Measurements from ENCODE around the gene LILRA6. TPM values are rescaled to one million over a fixed set of nuclear protein-coding genes. Genes with fewer than 3 reads are reported as not detected.

LILRA6 gene
- total and polyA plus RNA-seq, 10 of the 15 experiments (the other 5 are each of a cell fraction or from before 2014, with no cell fraction given) = 0.04 to 1.7 (median 0.09) TPM; not detected in 2

DNA sequence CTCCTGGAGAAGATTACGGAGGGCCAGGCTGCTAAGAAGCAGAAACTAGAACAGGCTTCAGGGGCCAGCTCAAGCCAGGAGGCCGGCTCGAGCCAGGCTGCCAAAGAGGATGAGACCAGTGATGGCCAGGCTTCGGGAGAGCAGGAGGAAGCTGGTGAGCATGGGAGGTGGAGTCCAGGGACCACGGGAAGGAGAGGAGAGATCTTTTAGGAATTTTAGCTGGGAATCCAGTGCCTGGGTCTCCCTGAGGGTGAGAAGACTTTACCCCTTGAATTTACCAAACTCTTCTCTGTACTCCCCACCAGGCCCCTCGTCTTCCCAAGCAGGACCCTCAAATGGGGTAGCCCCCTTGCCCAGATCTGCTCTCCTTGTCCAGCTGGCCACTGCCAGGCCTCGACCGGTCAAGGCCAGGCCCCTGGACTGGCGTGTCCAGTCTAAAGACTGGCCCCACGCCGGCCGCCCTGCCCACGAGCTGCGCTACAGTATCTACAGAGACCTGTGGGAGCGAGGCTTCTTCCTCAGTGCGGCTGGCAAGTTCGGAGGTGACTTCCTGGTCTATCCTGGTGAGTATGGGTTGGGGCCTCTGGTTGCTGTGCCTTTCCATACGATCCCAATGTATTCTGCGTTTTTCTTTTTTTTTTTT is 50.7 kb downstream of the LILRA6 start:
- ChIA-PET RAD21 (ENCODE audit: unreplicated experiment) (interaction anchor here (0.9 kb wide), 1 partner anchor 55 kb away, joined by 3 read pairs; no protein-coding TSS in a partner anchor), CTCF (interaction anchor here (1.2 kb wide), 1 partner anchor 9 kb away, joined by 3 read pairs; the partner anchor contains the start of gene RPS9), SMC1A (ENCODE audit: uncharacterized antibody, unreplicated experiment) (interaction anchor here (0.5 to 4.8 kb wide), 6 partner anchors 10 to 75 kb away, joined by 3 to 26 read pairs (median 3); partner anchors contain the start of gene RPS9), POLR2A (interaction anchor here (0.5 to 6.1 kb wide), 5 partner anchors 10 to 257 kb away, joined by 3 to 100 read pairs (median 4); partner anchors contain the start of genes CNOT3, LENG8 and RPS9)
- 63% methylated on average over 19 of the region's 19 CpGs for WGBS (ENCODE audit: insufficient coverage, insufficient replicate concordance, low lambda C conversion rate, missing lambda C conversion rate)
- Histone ChIP-seq H3K4me1 (ENCODE audit: control insufficient read depth, insufficient read depth, low read length) (peaks cover 14% of the 10 kb centered on the region), H2AFZ (ENCODE audit: control insufficient read depth, low read depth, low read length) (peak overlapping the region; percentile 99), H3K9me3 (replicated peaks; ENCODE audit: control insufficient read depth, insufficient read depth, low read length) (no peaks in the 10 kb centered on the region), H4K20me1 (ENCODE audit: control insufficient read depth, insufficient read depth) (no peaks in the 10 kb centered on the region), H3K9ac (ENCODE audit: control insufficient read depth, insufficient read depth, low read length) (peak overlapping the region; percentile 90), H3K4me3 (peak overlapping the region; percentile 95), H3K4me2 (ENCODE audit: control insufficient read depth, insufficient read depth) (peak overlapping the region; percentile 93), H3K36me3 (ENCODE audit: control insufficient read depth in 2 of 2, insufficient read depth in 2 of 2, low read length in 1 of 2) (peaks cover 2 to 4% of the 10 kb centered on the region in 2 experiments; a peak in 3 of 4 replicates), H3K79me2 (ENCODE audit: control insufficient read depth, insufficient read depth, low read length) (peaks cover 19% of the 10 kb centered on the region), H3K27me3 (replicated peaks in 1 of 2; ENCODE audit: control insufficient read depth in 2 of 2, insufficient read depth in 2 of 2, low read length in 1 of 2) (no peaks in the 10 kb centered on the region), H3K27ac (ENCODE audit: control insufficient read depth, insufficient read depth) (peak overlapping the region; percentile 99)
- intact Hi-C loops (cut with micrococcal nuclease; ENCODE audit: unreplicated experiment) (no loop called here), in situ Hi-C loops (cut with MboI) (no loop called here)
- no peak for ATAC-seq
- no TSS peak for BruUV-seq (replicated peaks)
- DNase-seq (ENCODE audit: low read depth, low spot score) = no peak
- TF ChIP-seq, protein P1, sequence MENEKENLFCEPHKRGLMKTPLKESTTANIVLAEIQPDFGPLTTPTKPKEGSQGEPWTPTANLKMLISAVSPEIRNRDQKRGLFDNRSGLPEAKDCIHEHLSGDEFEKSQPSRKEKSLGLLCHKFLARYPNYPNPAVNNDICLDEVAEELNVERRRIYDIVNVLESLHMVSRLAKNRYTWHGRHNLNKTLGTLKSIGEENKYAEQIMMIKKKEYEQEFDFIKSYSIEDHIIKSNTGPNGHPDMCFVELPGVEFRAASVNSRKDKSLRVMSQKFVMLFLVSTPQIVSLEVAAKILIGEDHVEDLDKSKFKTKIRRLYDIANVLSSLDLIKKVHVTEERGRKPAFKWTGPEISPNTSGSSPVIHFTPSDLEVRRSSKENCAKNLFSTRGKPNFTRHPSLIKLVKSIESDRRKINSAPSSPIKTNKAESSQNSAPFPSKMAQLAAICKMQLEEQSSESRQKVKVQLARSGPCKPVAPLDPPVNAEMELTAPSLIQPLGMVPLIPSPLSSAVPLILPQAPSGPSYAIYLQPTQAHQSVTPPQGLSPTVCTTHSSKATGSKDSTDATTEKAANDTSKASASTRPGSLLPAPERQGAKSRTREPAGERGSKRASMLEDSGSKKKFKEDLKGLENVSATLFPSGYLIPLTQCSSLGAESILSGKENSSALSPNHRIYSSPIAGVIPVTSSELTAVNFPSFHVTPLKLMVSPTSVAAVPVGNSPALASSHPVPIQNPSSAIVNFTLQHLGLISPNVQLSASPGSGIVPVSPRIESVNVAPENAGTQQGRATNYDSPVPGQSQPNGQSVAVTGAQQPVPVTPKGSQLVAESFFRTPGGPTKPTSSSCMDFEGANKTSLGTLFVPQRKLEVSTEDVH (IDR thresholded peaks at IDR 0.05; ENCODE audit: low read depth, partially characterized antibody) = no peak
- no peak for TF ChIP-seq ZNF274 (IDR thresholded peaks at IDR 0.05; ENCODE audit: insufficient read depth, insufficient read length)
- TF ChIP-seq IKZF1 (conservative IDR thresholded peaks at IDR 0.05) = no peak
- no peak for TF ChIP-seq CHD4 (IDR thresholded peaks at IDR 0.05)
- TF ChIP-seq ZNF217 (IDR thresholded peaks at IDR 0.05) = no peak
- no peak for TF ChIP-seq HDGF (IDR thresholded peaks at IDR 0.05)
- TF ChIP-seq RB1 (IDR thresholded peaks at IDR 0.05; ENCODE audit: borderline replicate concordance) = no peak
- TF ChIP-seq, protein P2, sequence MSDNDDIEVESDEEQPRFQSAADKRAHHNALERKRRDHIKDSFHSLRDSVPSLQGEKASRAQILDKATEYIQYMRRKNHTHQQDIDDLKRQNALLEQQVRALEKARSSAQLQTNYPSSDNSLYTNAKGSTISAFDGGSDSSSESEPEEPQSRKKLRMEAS (IDR thresholded peaks at IDR 0.05; ENCODE audit: low read depth, low read length) = no peak
- no peak for TF ChIP-seq PML (IDR thresholded peaks at IDR 0.05; ENCODE audit: low read length)
- no peak for TF ChIP-seq HDAC6 (IDR thresholded peaks at IDR 0.05; ENCODE audit: unreplicated experiment)
- no peak for TF ChIP-seq MTA3 (IDR thresholded peaks at IDR 0.05; ENCODE audit: borderline replicate concordance, low read length)
- TF ChIP-seq ASH2L (IDR thresholded peaks at IDR 0.05; ENCODE audit: borderline replicate concordance, low read depth) = no peak
- FAIRE-seq = no peak
